GM18511 (cell line): ENCODE data around the gene CDH13.

ENCODE experiments used
- ATAC-seq: cut with Tn5 transposase; IDR thresholded peaks from one replicate; pipeline ENCODE4 v1.9.1; 2021; ENCODE audit warnings: mild to moderate bottlenecking, moderate library complexity; ENCODE audit not compliant: unreplicated experiment

CDH13 gene

DNA sequence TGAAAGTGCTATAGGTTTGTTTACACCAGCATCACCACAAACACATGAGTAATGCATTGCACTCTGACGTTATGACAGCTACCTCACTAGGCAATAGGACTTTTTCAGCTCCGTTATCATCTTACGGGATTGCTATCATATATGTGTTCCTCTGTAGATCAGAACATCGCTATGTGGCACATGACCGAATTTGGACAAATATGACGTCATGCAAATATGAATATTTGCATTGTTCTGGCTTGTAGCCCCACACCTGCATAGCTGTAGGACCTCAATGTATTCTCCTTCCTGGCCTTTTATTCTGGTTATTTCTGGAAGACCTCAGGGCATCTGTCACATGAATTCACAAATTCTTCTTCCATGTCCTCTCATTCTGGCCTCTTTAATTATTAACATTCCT is 393.2 kb downstream of the CDH13 start:
- no peak for ATAC-seq

DNA sequence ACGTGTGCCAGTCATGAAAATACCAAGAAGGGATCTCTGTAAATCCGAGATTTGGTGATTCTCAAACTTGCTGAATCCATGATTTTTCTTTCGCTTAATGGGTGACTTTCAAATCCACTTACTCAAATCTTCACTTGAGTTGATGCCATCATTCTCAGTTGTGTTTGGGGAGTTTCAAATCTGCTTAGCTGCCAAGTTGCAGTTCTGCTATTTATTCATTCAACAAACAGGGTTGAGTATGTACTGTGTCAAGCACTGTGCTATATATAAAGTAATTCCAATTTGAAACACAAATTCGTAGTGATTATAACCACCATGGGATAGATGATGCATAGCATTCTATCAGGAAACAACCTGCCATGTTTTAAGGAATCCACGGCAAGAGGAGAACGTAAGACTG is 394.3 kb downstream of the CDH13 start:
- ATAC-seq: no peak

GRCh38 chr16:83021746-83022145 is 395.0 kb downstream of the CDH13 start:
- no peak for ATAC-seq

- ATAC-seq: no peak
Observed at GRCh38 chr16:83023011-83023410, 396.2 kb downstream of the CDH13 start.

DNA sequence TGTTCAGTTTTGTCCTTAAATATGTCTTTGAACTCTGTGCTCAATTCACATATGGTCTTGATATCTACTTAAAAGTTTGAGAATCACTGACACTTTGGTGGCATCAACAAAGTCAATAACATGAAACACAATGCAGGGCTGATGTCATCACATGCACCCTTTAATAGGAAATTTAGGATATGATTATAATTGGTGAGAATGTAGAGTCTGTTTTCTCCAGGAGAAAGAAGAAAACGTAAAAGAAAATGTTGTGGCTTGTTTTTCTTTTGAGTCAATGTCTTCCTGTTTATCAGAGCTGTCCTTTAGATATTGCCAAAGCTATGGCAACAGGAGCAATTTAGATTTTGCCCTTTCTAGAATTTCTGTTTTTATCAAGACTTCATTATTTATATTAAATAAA is 396.9 kb downstream of the CDH13 start:
- no peak for ATAC-seq

- ATAC-seq: no peak
Observed at GRCh38 chr16:83027973-83028372, 401.2 kb downstream of the CDH13 start.

GRCh38 chr16:83029467-83029866 is 402.7 kb downstream of the CDH13 start:
- ATAC-seq: no peak

- ATAC-seq: no peak
Observed at GRCh38 chr16:83031524-83031923, 404.8 kb downstream of the CDH13 start.

- ATAC-seq: no peak
Observed at GRCh38 chr16:83037102-83037501, 410.3 kb downstream of the CDH13 start.

DNA sequence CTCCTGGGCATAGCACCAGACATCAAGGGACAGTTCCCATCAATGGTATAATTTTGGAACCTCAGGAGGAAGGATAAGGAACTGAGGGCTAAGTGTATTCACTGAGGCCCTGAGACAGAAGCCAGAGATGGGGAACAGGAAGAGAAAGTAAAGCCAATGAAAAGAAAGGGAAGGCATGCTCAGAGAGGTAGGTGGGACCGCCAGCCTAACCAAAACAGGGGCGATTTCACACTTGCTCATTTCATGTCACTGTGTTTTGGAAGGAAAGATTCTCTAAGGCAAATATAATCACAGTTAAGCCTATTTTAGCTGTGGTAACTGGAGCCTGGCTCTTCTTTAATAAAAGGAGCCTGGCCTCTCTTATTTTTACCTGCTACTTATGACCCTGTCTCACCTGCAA is 411.1 kb downstream of the CDH13 start:
- ATAC-seq: no peak

DNA sequence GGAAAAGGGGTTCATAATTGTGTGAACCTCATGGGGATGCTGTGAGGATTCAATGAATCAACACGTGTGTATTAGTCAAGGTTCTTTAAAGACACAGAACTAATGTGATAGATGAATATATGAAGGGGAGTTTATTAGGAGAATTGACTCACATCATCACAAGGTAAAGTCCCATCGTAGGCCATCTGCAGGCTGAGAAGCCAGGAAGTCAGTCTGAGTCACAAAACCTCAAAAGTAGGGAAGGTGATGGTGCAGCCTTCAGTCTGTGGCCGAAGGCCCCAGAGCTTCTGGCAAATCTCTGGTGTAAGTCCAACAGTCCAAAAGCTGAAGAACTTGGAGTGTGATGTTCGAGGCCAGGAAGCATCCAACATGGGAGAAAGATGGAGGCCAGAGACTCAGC is 413.4 kb downstream of the CDH13 start:
- ATAC-seq: no peak

DNA sequence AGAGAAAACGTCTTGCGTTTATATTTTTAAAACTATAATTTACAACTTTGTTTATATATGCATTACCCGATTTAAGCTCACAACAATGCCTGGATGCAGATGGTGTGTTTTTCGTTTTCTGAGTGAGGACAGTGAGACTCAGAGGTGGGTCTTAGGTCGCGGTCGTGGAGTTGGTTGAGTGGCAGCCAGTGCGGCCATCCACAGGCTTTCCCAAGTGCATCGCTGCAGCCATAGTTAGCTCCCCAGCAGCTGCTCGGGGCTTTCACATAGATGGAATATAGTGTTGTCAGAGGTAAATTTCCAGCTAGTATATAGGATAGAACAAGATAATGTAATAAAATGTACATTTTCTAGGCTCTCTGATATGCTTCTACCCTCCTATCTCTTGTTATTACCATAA is 417.8 kb downstream of the CDH13 start:
- ATAC-seq: no peak

DNA sequence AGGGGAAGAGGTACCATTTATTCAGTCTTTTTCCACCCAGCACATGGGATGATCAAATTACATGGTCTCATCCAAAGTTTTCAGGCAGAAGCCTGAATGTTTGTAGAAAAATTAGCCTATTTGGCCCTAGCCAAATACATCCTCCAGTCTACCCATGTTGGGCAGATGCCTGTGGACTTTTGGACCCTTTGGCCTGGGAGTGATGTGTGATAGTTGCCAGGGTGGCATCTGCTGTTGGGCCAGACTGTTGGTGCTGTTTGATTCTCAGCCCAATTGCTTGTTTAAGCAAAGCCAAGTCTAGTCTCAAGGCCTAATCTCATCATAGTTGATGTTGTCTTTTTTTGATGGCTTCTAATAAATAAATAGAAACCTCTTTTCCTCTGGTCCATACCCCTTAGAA is 419.0 kb downstream of the CDH13 start:
- ATAC-seq: no peak

GRCh38 chr16:83046664-83047063 is 419.9 kb downstream of the CDH13 start:
- ATAC-seq: no peak

DNA sequence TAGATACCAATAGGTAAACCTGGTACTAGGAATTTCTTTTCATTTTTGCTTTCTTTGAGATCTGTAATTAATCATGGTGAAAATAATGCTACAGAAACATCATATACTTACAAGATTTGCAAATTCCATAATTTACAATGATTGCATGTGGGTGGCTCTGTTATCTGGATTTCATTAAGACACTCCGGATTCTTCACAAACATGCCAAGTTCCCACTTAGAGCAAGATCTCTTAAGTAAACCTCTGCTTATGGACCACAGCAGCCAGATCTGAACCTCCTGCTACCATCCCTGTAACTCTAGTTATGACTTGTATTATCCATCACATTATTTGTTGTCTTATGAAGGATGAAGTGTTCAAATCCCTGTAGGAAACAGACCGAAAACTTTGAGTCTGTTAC is 424.7 kb downstream of the CDH13 start:
- ATAC-seq: no peak

- no peak for ATAC-seq
Observed at GRCh38 chr16:83054283-83054682, 427.5 kb downstream of the CDH13 start.

- no peak for ATAC-seq
Observed at GRCh38 chr16:83058376-83058775, 431.6 kb downstream of the CDH13 start.

DNA sequence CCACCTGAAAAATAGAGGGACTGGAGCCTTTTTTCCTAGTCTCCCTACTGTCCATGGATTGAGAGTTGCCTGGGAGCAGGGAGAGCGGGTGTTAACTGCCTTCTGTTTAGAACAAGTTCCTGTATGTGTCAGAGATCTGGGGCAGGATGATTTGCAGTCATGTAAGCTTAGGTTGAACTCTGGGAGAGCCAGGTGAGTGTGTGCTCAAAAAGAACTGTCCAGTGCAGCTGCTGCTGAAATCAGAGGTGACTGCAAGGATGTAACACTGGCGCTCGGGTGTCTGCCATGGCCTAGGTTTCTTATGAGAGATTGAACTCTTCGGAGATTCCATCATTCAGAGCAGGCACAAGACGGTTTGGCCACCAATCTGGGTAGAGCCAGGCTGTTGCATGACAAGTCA is 432.5 kb downstream of the CDH13 start:
- ATAC-seq: no peak

- ATAC-seq: no peak
Observed at GRCh38 chr16:83066011-83066410, 439.2 kb downstream of the CDH13 start.

DNA sequence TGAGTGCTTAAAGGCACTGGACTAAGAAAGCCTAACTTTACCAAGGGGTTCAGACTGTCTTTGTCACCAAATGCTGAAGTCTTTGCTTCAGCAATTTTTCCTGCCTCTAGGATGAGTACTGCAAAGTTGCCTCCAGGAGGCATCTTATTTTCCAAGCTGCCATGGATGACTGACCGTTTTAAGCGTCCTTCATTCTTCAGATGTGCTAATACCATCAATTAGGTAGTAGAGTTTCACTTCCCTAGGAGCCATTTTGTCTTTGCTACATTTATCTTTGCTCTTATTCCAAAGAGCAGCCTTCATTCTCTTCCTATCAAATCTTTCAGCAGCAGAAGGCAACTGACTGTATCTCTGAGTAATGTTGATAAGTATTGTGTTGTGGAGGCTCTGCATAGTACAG is 440.1 kb downstream of the CDH13 start:
- no peak for ATAC-seq

- ATAC-seq: no peak
Observed at GRCh38 chr16:83068686-83069085, 441.9 kb downstream of the CDH13 start.

DNA sequence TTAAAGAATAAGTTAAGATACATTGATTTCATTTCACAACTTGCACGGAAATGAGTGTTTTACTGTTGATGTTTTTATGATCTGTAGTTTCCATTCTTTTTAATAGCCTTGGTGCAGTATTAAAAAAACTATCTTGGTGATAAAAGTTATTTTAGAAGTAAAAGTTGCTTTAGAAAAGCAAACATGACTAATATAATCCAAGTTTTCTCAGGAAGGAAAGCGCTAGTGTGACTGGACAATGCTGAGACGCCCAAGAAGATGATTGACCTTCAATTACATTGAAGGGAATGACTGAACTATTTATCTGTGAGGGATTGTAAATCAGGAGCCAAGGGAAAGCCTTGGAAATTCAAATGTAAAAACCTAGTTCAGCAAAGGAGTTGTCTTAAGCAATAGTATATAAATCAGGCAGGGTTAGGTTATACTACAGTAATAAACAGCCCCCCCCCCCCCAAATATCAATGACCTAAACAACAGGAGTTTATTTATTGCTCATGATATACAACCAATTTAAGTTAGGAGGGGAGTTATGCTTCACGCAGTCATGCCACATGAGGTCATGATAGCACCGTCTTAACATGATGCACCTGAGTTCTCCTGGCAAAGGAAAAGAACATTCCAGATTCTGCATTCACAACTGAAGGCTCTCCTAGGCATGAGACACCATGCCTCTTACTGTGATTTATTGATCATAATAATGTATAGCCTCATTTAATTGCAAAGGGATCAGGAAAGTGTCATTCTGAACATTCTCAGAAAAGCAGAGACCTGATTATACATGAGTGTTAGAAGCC is 443.8 kb downstream of the CDH13 start:
- ATAC-seq: no peak

DNA sequence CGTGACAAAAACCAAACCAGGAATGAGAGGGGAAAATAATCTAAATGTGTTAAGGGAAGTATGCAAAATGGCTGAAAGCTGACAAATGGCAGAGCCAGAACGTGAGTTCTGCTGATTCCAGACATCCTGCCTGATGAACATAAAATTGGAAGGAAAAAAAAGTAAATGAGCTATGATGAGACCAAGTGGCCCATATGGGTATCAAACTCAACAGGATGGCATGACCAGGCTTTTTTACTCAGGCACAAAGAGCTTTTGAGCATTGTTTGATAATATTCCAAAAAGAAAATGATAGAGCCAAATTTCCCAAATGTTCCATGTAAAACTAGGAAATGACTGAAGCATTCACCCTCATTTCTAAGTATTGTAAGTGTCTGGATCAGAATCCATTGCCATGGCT is 449.2 kb downstream of the CDH13 start:
- ATAC-seq: no peak
